Stimulated activated memory B cell treated with anti-CD40 and anti-IgM and Interleukin-4, amounts not matched to agents 10 μg/mL and 1 μg/mL and 100 μg/mL, for 72 hours (primary cell): ENCODE results near the gene SERPINA3.

Experiments used
- ATAC-seq: fragments of 150-1000 bp; cut with Tn5 transposase; 2 replicates; pipeline ENCODE4 v1.10.0; 2021
- H3K27ac Mint-ChIP-seq: one replicate; pipeline ENCODE4 v1.8.0; 2022; ENCODE audit warnings: mild to moderate bottlenecking, mixed read lengths
- H3K27me3 Mint-ChIP-seq: one replicate; pipeline ENCODE4 v1.8.0; 2022; ENCODE audit warnings: mixed read lengths
- H3K36me3 Mint-ChIP-seq: one replicate; pipeline ENCODE4 v1.8.0; 2022; ENCODE audit warnings: mixed read lengths
- H3K4me1 Mint-ChIP-seq: one replicate; pipeline ENCODE4 v1.8.0; 2022; ENCODE audit warnings: mixed read lengths
- H3K4me3 Mint-ChIP-seq: one replicate; pipeline ENCODE4 v1.8.0; 2022; ENCODE audit warnings: mild to moderate bottlenecking, moderate library complexity, mixed read lengths
- H3K9me3 Mint-ChIP-seq: one replicate; pipeline ENCODE4 v1.8.0; 2022; ENCODE audit warnings: mixed read lengths

SERPINA3 gene

GRCh38 chr14:94578712-94579111, 33.5 kb upstream of the SERPINA3 start:
- H3K4me3 Mint-ChIP-seq, result no peak overlapping the region
- H3K36me3 Mint-ChIP-seq, result no peaks in the 10 kb centered on the region
- no peaks in the 10 kb centered on the region for H3K9me3 Mint-ChIP-seq
- H3K4me1 Mint-ChIP-seq, result no peaks in the 10 kb centered on the region
- H3K27ac Mint-ChIP-seq, result no peak overlapping the region
- no peaks in the 10 kb centered on the region for H3K27me3 Mint-ChIP-seq
- no peak for ATAC-seq

GRCh38 chr14:94581127-94581999, 30.8 kb upstream of the SERPINA3 start, which contains the start of gene SERPINA5:
Gene SERPINA5, plus strand, starts transcription at chr14:94581426. Its CDS starts 5,937 bp downstream, at chr14:94587363.
- no peak for ATAC-seq
- H3K27ac Mint-ChIP-seq, result no peak within 1 kb of the TSS
- H3K36me3 Mint-ChIP-seq, result no peaks in the 10 kb centered on the region
- no peaks in the 10 kb centered on the region for H3K9me3 Mint-ChIP-seq
- no peaks in the 10 kb centered on the region for H3K27me3 Mint-ChIP-seq
- H3K4me1 Mint-ChIP-seq, result no peaks in the 10 kb centered on the region
- H3K4me3 Mint-ChIP-seq, result no peak within 1 kb of the TSS

- no peaks in the 10 kb centered on the region for H3K36me3 Mint-ChIP-seq
- H3K4me3 Mint-ChIP-seq, result no peak overlapping the region
- H3K27ac Mint-ChIP-seq, result no peak overlapping the region
- H3K27me3 Mint-ChIP-seq, result no peaks in the 10 kb centered on the region
- no peaks in the 10 kb centered on the region for H3K9me3 Mint-ChIP-seq
- H3K4me1 Mint-ChIP-seq, result no peaks in the 10 kb centered on the region
- ATAC-seq, result no peak
Measured at GRCh38 chr14:94582199-94582750, 29.9 kb upstream of the SERPINA3 start.

- Mint-ChIP-seq H3K27ac (no peak overlapping the region), H3K27me3 (no peaks in the 10 kb centered on the region), H3K4me3 (no peak overlapping the region), H3K36me3 (no peaks in the 10 kb centered on the region), H3K9me3 (no peaks in the 10 kb centered on the region), H3K4me1 (no peaks in the 10 kb centered on the region)
- no peak for ATAC-seq
Measured at GRCh38 chr14:94582851-94583250, 29.3 kb upstream of the SERPINA3 start.

GRCh38 chr14:94583557-94583956, 28.6 kb upstream of the SERPINA3 start:
- ATAC-seq, result no peak
- no peaks in the 10 kb centered on the region for H3K9me3 Mint-ChIP-seq
- no peak overlapping the region for H3K4me3 Mint-ChIP-seq
- H3K27me3 Mint-ChIP-seq, result no peaks in the 10 kb centered on the region
- H3K27ac Mint-ChIP-seq, result no peak overlapping the region
- H3K4me1 Mint-ChIP-seq, result no peaks in the 10 kb centered on the region
- no peaks in the 10 kb centered on the region for H3K36me3 Mint-ChIP-seq

- no peak overlapping the region for H3K4me3 Mint-ChIP-seq
- no peaks in the 10 kb centered on the region for H3K4me1 Mint-ChIP-seq
- H3K27ac Mint-ChIP-seq, result no peak overlapping the region
- no peaks in the 10 kb centered on the region for H3K27me3 Mint-ChIP-seq
- H3K36me3 Mint-ChIP-seq, result no peaks in the 10 kb centered on the region
- no peaks in the 10 kb centered on the region for H3K9me3 Mint-ChIP-seq
- ATAC-seq, result no peak
Measured at GRCh38 chr14:94584591-94585280, 27.5 kb upstream of the SERPINA3 start.

- Mint-ChIP-seq H3K36me3 (no peaks in the 10 kb centered on the region), H3K4me3 (no peak overlapping the region), H3K9me3 (peaks cover 10% of the 10 kb centered on the region), H3K27ac (no peak overlapping the region), H3K4me1 (no peaks in the 10 kb centered on the region), H3K27me3 (no peaks in the 10 kb centered on the region)
- ATAC-seq, result no peak
Measured at GRCh38 chr14:94586635-94587034, 25.6 kb upstream of the SERPINA3 start.

GRCh38 chr14:94588311-94588710, 23.9 kb upstream of the SERPINA3 start:
- peaks cover 10% of the 10 kb centered on the region for H3K9me3 Mint-ChIP-seq

GRCh38 chr14:94591073-94591472, 21.1 kb upstream of the SERPINA3 start:
- Mint-ChIP-seq H3K4me3 (no peak overlapping the region), H3K9me3 (peaks cover 10% of the 10 kb centered on the region), H3K36me3 (no peaks in the 10 kb centered on the region), H3K27me3 (peaks cover 15% of the 10 kb centered on the region), H3K27ac (no peak overlapping the region), H3K4me1 (no peaks in the 10 kb centered on the region)
- no peak for ATAC-seq

More at GRCh38 chr14:94588311-94588710, 23.9 kb upstream of the SERPINA3 start:
- ATAC-seq, result no peak
- no peak overlapping the region for H3K4me3 Mint-ChIP-seq
- no peaks in the 10 kb centered on the region for H3K27me3 Mint-ChIP-seq
- H3K27ac Mint-ChIP-seq, result no peak overlapping the region
- no peaks in the 10 kb centered on the region for H3K4me1 Mint-ChIP-seq
- H3K36me3 Mint-ChIP-seq, result no peaks in the 10 kb centered on the region

GRCh38 chr14:94591871-94592270, 20.3 kb upstream of the SERPINA3 start:
- Mint-ChIP-seq H3K27ac (no peak overlapping the region), H3K4me1 (no peaks in the 10 kb centered on the region), H3K4me3 (no peak overlapping the region), H3K27me3 (peaks cover 16% of the 10 kb centered on the region), H3K36me3 (no peaks in the 10 kb centered on the region), H3K9me3 (peaks cover 10% of the 10 kb centered on the region)
- ATAC-seq, result no peak

GRCh38 chr14:94592457-94592856, 19.7 kb upstream of the SERPINA3 start:
- peaks cover 16% of the 10 kb centered on the region for H3K27me3 Mint-ChIP-seq
- H3K36me3 Mint-ChIP-seq, result no peaks in the 10 kb centered on the region
- no peak for ATAC-seq
- no peak overlapping the region for H3K4me3 Mint-ChIP-seq
- peaks cover 10% of the 10 kb centered on the region for H3K9me3 Mint-ChIP-seq
- no peak overlapping the region for H3K27ac Mint-ChIP-seq
- H3K4me1 Mint-ChIP-seq, result no peaks in the 10 kb centered on the region

GRCh38 chr14:94593376-94593748, 18.8 kb upstream of the SERPINA3 start:
- Mint-ChIP-seq H3K27me3 (peaks cover 16% of the 10 kb centered on the region), H3K27ac (no peak overlapping the region), H3K36me3 (no peaks in the 10 kb centered on the region), H3K4me3 (no peak overlapping the region), H3K4me1 (no peaks in the 10 kb centered on the region), H3K9me3 (peaks cover 10% of the 10 kb centered on the region)
- no peak for ATAC-seq

GRCh38 chr14:94593749-94594431, 18.3 kb upstream of the SERPINA3 start:
- H3K36me3 Mint-ChIP-seq, result no peaks in the 10 kb centered on the region
- no peak for ATAC-seq

GRCh38 chr14:94594441-94594840, 17.8 kb upstream of the SERPINA3 start:
- Mint-ChIP-seq H3K9me3 (peaks cover 10% of the 10 kb centered on the region), H3K4me1 (no peaks in the 10 kb centered on the region), H3K36me3 (no peaks in the 10 kb centered on the region), H3K27ac (no peak overlapping the region), H3K27me3 (peaks cover 16% of the 10 kb centered on the region), H3K4me3 (no peak overlapping the region)
- no peak for ATAC-seq

More at GRCh38 chr14:94593749-94594431, 18.3 kb upstream of the SERPINA3 start:
- Mint-ChIP-seq H3K27ac (no peak overlapping the region), H3K9me3 (peaks cover 10% of the 10 kb centered on the region), H3K27me3 (peaks cover 16% of the 10 kb centered on the region), H3K4me3 (no peak overlapping the region), H3K4me1 (no peaks in the 10 kb centered on the region)

- Mint-ChIP-seq H3K27ac (no peak overlapping the region), H3K4me3 (no peak overlapping the region), H3K4me1 (no peaks in the 10 kb centered on the region), H3K9me3 (peaks cover 8% of the 10 kb centered on the region), H3K27me3 (peaks cover 20% of the 10 kb centered on the region), H3K36me3 (no peaks in the 10 kb centered on the region)
- ATAC-seq, result no peak
Measured at GRCh38 chr14:94595912-94596311, 16.3 kb upstream of the SERPINA3 start.
